Activated B cell treated with CpG ODN at 0.5 μM for 24 hours (primary cell): Measurements from ENCODE around the gene DDX59. TPM values are rescaled to one million over a fixed set of nuclear protein-coding genes. Genes with fewer than 3 reads are reported as not detected.
A peak's percentile ranks its signal among the peaks of the same experiment; 100 is the strongest.
"Not testable (repeated sequence)": the region's sequence is repeated elsewhere in the genome, so short reads cannot be mapped to it uniquely, and the experiment has no call there.

ENCODE experiments used
- ATAC-seq: fragments of 200-7000 bp; cut with Tn5 transposase; one replicate; pipeline ENCODE4 v1.10.0; 2021; ENCODE audit warnings: low read depth, mild to moderate bottlenecking, moderate library complexity
- CTCF ChIA-PET: fragments of 350-600 bp; sonication (Branson Sonifier 250); formaldehyde crosslinking; loops from one replicate; lab custom pipeline; 2021; ENCODE audit warnings: antibody characterized with exemption; lab: Charles Lee
- POLR2A ChIA-PET: fragments of 350-600 bp; sonication (Branson Sonifier 250); formaldehyde crosslinking; loops from one replicate; lab custom pipeline; 2021; ENCODE audit warnings: antibody characterized with exemption; lab: Charles Lee
- DNase-seq: peaks from one replicate; pipeline ENCODE4 v3.0.0; 2022
- H3K27ac Mint-ChIP-seq: one replicate; pipeline ENCODE4 v1.8.0; 2020; ENCODE audit warnings: mixed read lengths
- H3K27me3 Mint-ChIP-seq: one replicate; pipeline ENCODE4 v1.8.0; 2021; ENCODE audit warnings: mixed read lengths
- H3K36me3 Mint-ChIP-seq: one replicate; pipeline ENCODE4 v1.8.0; 2021; ENCODE audit warnings: low read depth, mixed read lengths
- H3K4me1 Mint-ChIP-seq: one replicate; pipeline ENCODE4 v1.8.0; 2021; ENCODE audit warnings: mixed read lengths
- H3K4me3 Mint-ChIP-seq: one replicate; pipeline ENCODE4 v1.8.0; 2020; ENCODE audit warnings: mild to moderate bottlenecking, mixed read lengths
- H3K9me3 Mint-ChIP-seq: one replicate; pipeline ENCODE4 v1.8.0; 2020; ENCODE audit warnings: mixed read lengths
- CTCF ChIP-seq: fragments of 200-600 bp; IDR thresholded peaks from one replicate; pipeline ENCODE4 v1.8.0; 2022; ENCODE audit warnings: antibody characterized with exemption, mild to moderate bottlenecking
- intact Hi-C: fragments of 100-400 bp; cut with micrococcal nuclease; formaldehyde crosslinking; loops from one replicate; pipeline ENCODE4 v1.15.1; 2024
- total RNA-seq: library from RNA; stranded (reverse); gene quantifications from 2 replicates; pipeline ENCODE4 v1.2.3, GENCODE V29; 2022

The DDX59 gene
- total RNA-seq, 1 donor from 2014 or later: 27.6 TPM

GRCh38 chr1:200631375-200631774 lies 38.3 kb downstream of the DDX59 start:
- no peaks in the 10 kb centered on the region for H3K9me3 Mint-ChIP-seq
- no peak for TF ChIP-seq CTCF
- H3K36me3 Mint-ChIP-seq: no peaks in the 10 kb centered on the region
- intact Hi-C loops: no loop called here
- CTCF ChIA-PET: no interaction called here
- H3K4me3 Mint-ChIP-seq: no peak overlapping the region
- ATAC-seq (no peak), DNase-seq (no peak)
- no peak overlapping the region for H3K27ac Mint-ChIP-seq
- H3K4me1 Mint-ChIP-seq: peaks cover 23% of the 10 kb centered on the region
- POLR2A ChIA-PET: no interaction called here
- no peaks in the 10 kb centered on the region for H3K27me3 Mint-ChIP-seq

- CTCF ChIA-PET: interaction anchor here (1.4 kb wide), 1 partner anchor 171 kb away, joined by 4 read pairs; no protein-coding TSS in a partner anchor
- ATAC-seq, H3K27ac Mint-ChIP-seq, H3K36me3 Mint-ChIP-seq, H3K27me3 Mint-ChIP-seq, intact Hi-C loops, POLR2A ChIA-PET, H3K4me3 Mint-ChIP-seq, H3K9me3 Mint-ChIP-seq, DNase-seq: not testable (repeated sequence)
- H3K4me1 Mint-ChIP-seq: peaks cover 24% of the 10 kb centered on the region
These were observed 39.2 kb downstream of the DDX59 start for GRCh38 chr1:200630515-200630899.

GRCh38 chr1:200629876-200630514 lies 39.7 kb downstream of the DDX59 start:
- no peak overlapping the region for H3K27ac Mint-ChIP-seq
- no peak for TF ChIP-seq CTCF
- H3K9me3 Mint-ChIP-seq: no peaks in the 10 kb centered on the region
- H3K4me1 Mint-ChIP-seq: peaks cover 28% of the 10 kb centered on the region
- intact Hi-C loops: loop anchor here (2.0 to 10.0 kb wide), 2 partner anchors 39 to 325 kb away; partner anchors contain the start of gene DDX59
- ChIA-PET CTCF (interaction anchor here (1.4 kb wide), 1 partner anchor 172 kb away, joined by 4 read pairs; no protein-coding TSS in a partner anchor), POLR2A (no interaction called here)
- DNase-seq (no peak), ATAC-seq (no peak)
- no peaks in the 10 kb centered on the region for H3K36me3 Mint-ChIP-seq
- no peak overlapping the region for H3K4me3 Mint-ChIP-seq
- H3K27me3 Mint-ChIP-seq: no peaks in the 10 kb centered on the region

GRCh38 chr1:200628223-200628881 lies 41.4 kb downstream of the DDX59 start:
- ATAC-seq (peak; percentile 85), DNase-seq (peak; percentile 19)
- H3K27me3 Mint-ChIP-seq: no peaks in the 10 kb centered on the region
- peaks cover 30% of the 10 kb centered on the region for H3K4me1 Mint-ChIP-seq
- ChIA-PET CTCF (interaction anchor here (1.4 to 1.6 kb wide), 2 partner anchors 175 to 344 kb away, joined by 5 read pairs; no protein-coding TSS in a partner anchor), POLR2A (interaction anchor here (2.2 kb wide), 1 partner anchor 42 kb away, joined by 20 read pairs; the partner anchor contains the start of gene DDX59)
- peak overlapping the region; percentile 54 for H3K27ac Mint-ChIP-seq
- TF ChIP-seq CTCF: no peak
- H3K36me3 Mint-ChIP-seq: no peaks in the 10 kb centered on the region
- no peaks in the 10 kb centered on the region for H3K9me3 Mint-ChIP-seq
- peak overlapping the region; percentile 51 for H3K4me3 Mint-ChIP-seq
- intact Hi-C loops: loop anchor here (1.0 to 10.0 kb wide), 3 partner anchors 8 to 324 kb away; partner anchors contain the start of genes DDX59 and KIF14

- no peak for DNase-seq
- no peaks in the 10 kb centered on the region for H3K36me3 Mint-ChIP-seq
- peak overlapping the region; percentile 51 for H3K4me3 Mint-ChIP-seq
- intact Hi-C loops: loop anchor here (1.0 to 10.0 kb wide), 3 partner anchors 7 to 323 kb away; partner anchors contain the start of genes DDX59 and KIF14
- CTCF ChIA-PET: interaction anchor here (0.8 to 1.6 kb wide), 3 partner anchors 176 to 344 kb away, joined by 3 to 5 read pairs (median 5); no protein-coding TSS in a partner anchor
- peak overlapping the region; percentile 54 for H3K27ac Mint-ChIP-seq
- POLR2A ChIA-PET: interaction anchor here (2.2 kb wide), 1 partner anchor 42 kb away, joined by 20 read pairs; the partner anchor contains the start of gene DDX59
- no peak for TF ChIP-seq CTCF
- H3K9me3 Mint-ChIP-seq: no peaks in the 10 kb centered on the region
- no peaks in the 10 kb centered on the region for H3K27me3 Mint-ChIP-seq
- peak; percentile 41 for ATAC-seq
- peaks cover 30% of the 10 kb centered on the region for H3K4me1 Mint-ChIP-seq
These were observed 42.0 kb downstream of the DDX59 start for GRCh38 chr1:200627575-200628222.
